ENCODE results near the gene ETV3L. TPM values are rescaled to one million over a fixed set of nuclear protein-coding genes. Genes with fewer than 3 reads are reported as not detected.
"Not testable (repeated sequence)": the region's sequence is repeated elsewhere in the genome, so short reads cannot be mapped to it uniquely, and the experiment has no call there.

ETV3L gene
- polyA plus RNA-seq, 4 donors, result not detected

DNA sequence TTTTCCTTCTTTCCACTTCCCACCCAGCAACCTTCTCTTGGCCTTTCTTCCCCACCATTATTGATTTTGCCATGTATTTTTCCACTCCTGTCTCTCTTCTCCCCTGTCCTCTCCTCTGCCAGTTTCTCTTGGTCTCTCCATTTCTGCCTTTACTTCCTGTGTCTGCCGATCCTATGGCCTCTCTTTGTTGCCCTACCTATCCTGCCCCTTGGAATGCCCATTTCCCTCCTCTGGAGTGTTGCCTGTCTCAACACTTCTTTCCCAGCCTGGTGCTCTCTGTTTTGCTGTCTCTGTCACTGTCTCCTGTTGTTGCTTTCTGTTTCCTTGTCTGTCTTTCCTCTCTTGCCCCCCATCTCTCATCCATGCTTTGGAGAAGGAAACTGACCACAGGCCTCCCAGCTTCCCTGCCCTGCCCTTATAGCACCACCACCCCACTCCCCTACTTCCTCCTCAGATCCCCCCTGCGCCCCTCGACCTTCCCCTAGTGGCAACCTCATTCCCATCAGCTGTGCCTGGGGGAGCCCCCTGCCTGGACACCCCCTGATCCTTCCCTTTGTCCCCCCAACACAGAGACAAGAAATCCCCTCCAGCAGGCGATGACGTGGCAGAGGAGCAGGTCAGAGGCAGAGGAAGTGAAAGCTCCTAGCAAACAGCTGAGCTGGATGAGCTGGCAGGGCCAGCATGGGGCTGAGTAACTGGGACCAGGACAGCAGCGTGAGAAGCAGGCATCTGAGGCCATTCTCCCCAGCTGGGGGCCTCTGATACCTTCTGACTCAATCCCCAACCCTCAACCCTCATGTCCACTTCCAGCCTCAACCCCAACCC, 6.6 kb upstream of the ETV3L start:
- H3K27me3 ChIP-seq (ENCODE audit: control insufficient read depth in 3 of 3, insufficient read depth in 3 of 3, low read length in 3 of 3), result peaks cover 0 to 67% (median 6%) of the 10 kb centered on the region in 3 donors

DNA sequence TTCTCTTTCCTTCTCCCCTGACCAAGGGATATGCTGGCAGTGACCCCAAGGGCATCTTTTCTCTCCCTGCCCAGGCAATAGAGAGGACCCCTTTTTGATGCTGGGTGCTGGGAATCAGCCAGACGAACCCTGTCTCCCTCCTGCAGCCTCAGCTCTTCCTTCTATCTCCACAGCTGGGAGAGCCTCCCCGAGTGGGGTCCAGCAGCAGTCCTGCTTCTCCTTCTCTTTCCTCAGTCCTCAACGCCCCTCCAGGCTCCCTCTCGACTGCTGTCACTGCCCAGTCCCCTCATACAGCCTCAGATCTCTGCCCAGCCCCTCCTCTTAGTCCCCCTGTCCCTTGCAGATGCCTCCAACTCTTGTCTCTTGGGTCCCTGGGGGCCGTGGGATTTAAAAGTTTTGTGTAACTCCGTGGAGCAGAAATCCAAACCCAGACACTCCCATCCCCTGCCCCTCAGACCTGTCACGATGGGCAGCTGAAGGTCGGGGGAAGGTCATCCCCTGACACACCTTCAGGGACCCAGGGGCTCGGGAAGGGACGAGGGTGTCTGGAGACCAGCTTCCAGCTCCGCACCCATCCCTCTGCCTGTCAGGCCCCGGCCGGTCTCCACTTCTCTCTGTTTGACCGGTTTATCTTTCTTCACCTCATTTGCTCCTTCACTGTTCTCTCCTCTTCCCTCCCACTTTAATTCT, 5.8 kb upstream of the ETV3L start:
- Histone ChIP-seq H3K4me3 (ENCODE audit: low read depth in 1 of 3, low read length in 3 of 3) (no peak overlapping the region), H3K9me3 (ENCODE audit: control insufficient read depth in 2 of 2, insufficient read depth in 1 of 2, low read depth in 1 of 2, low read length in 1 of 2) (no peaks in the 10 kb centered on the region), H3K4me1 (ENCODE audit: control insufficient read depth in 3 of 3, insufficient read depth in 2 of 3, low read depth in 1 of 3, low read length in 2 of 3) (no peaks in the 10 kb centered on the region), H3K36me3 (ENCODE audit: control insufficient read depth in 3 of 3, insufficient read depth in 2 of 3, low read depth in 1 of 3, low read length in 3 of 3) (no peaks in the 10 kb centered on the region), H3K27ac (ENCODE audit: low read depth in 1 of 3, low read length in 2 of 3) (no peak overlapping the region), H3K27me3 (ENCODE audit: control insufficient read depth in 3 of 3, insufficient read depth in 3 of 3, low read length in 3 of 3) (peaks cover 0 to 60% (median 6%) of the 10 kb centered on the region in 3 donors)
- DNase-seq (no peak), FAIRE-seq (no peak)
- WGBS, 3 donors, result 54 to 65% (median 62%) methylated on average over 14 of the region's 14 CpGs

More for the DNA sequence above, 6.6 kb upstream of the ETV3L start:
- Histone ChIP-seq H3K4me1 (ENCODE audit: control insufficient read depth in 3 of 3, insufficient read depth in 2 of 3, low read depth in 1 of 3, low read length in 2 of 3) (no peaks in the 10 kb centered on the region), H3K27ac (ENCODE audit: low read depth in 1 of 3, low read length in 2 of 3) (no peak overlapping the region), H3K9me3 (ENCODE audit: control insufficient read depth in 2 of 2, insufficient read depth in 1 of 2, low read depth in 1 of 2, low read length in 1 of 2) (no peaks in the 10 kb centered on the region), H3K4me3 (ENCODE audit: low read depth in 1 of 3, low read length in 3 of 3) (no peak overlapping the region), H3K36me3 (ENCODE audit: control insufficient read depth in 3 of 3, insufficient read depth in 2 of 3, low read depth in 1 of 3, low read length in 3 of 3) (no peaks in the 10 kb centered on the region)
- WGBS, 3 donors, result 41 to 46% (median 43%) methylated on average over 6 of the region's 6 CpGs
- FAIRE-seq (no peak), DNase-seq (no peak)

DNA sequence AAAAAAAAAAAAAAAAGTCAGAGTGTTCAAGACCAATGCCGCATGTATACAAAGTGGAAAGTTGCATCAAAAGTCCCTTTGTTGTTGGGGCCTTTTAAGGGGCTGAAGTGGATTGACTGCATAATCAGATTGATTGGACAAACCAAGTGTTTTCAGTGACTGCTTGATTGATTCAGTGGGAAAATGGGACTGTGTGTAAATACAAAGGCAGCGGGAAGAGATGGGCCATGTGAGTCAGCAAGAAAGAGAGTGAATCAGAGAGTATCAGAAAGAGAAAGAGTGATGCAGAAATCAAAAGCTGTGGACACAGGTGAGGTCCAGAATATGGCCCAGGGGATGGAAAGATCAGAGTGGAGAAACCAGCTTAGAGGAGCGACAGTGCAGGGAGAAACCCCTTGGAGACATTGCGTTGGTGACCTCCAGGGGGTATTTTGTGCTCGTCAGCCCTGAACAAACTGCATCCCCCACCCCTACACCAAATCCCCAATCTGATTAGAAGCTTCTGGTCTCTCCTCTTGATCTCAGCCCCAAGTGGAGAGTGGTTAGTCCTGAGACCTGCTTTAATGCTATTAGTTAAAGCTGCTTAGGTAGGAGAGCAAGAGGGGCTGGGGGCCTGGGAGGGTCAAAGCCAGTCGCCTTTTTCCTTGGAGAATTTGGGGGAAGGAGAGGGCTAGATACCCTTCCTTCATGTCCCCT, 5.1 kb upstream of the ETV3L start:
- peaks cover 0 to 54% (median 6%) of the 10 kb centered on the region in 3 donors for H3K27me3 ChIP-seq (ENCODE audit: control insufficient read depth in 3 of 3, insufficient read depth in 3 of 3, low read length in 3 of 3)
- FAIRE-seq (no peak), DNase-seq (no peak)
- WGBS, 3 donors, result 77 to 83% (median 81%) methylated on average over 6 of the region's 6 CpGs
- H3K4me3 ChIP-seq (ENCODE audit: low read depth in 1 of 3, low read length in 3 of 3), result no peak overlapping the region
- no peak overlapping the region for H3K27ac ChIP-seq (ENCODE audit: low read depth in 1 of 3, low read length in 2 of 3)
- no peaks in the 10 kb centered on the region for H3K36me3 ChIP-seq (ENCODE audit: control insufficient read depth in 3 of 3, insufficient read depth in 2 of 3, low read depth in 1 of 3, low read length in 3 of 3)
- no peaks in the 10 kb centered on the region for H3K9me3 ChIP-seq (ENCODE audit: control insufficient read depth in 2 of 2, insufficient read depth in 1 of 2, low read depth in 1 of 2, low read length in 1 of 2)
- H3K4me1 ChIP-seq (ENCODE audit: control insufficient read depth in 3 of 3, insufficient read depth in 2 of 3, low read depth in 1 of 3, low read length in 2 of 3), result no peaks in the 10 kb centered on the region

DNA sequence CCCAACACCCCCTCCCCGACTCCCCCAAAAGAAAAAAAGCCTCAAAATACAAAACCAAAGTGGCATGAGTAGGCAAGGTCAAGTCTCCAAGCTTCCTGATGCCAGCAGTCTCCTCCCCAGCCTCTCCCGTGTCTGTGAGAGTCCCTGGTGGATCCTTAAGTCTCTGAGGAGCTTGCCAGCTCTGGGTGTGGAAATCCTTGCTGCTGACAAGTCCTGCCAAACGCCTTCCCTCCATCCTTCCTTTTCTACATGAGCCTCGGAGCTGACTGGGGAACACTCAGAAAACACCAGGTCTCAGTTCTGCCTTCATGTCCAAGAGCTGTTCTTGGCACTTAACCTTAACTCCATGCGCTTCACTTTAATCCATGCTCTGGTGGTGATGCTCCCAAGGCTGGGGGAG, 3.7 kb upstream of the ETV3L start:
- H3K27me3 ChIP-seq (ENCODE audit: control insufficient read depth in 3 of 3, insufficient read depth in 3 of 3, low read length in 3 of 3), result peaks cover 0 to 42% (median 6%) of the 10 kb centered on the region in 3 donors
- DNase-seq (no peak), FAIRE-seq (no peak)
- no peak overlapping the region for H3K27ac ChIP-seq (ENCODE audit: low read depth in 1 of 3, low read length in 2 of 3)
- H3K4me3 ChIP-seq (ENCODE audit: low read depth in 1 of 3, low read length in 3 of 3), result no peak overlapping the region
- WGBS, 3 donors, result 61 to 62% (median 61%) methylated on average over 5 of the region's 5 CpGs
- H3K4me1 ChIP-seq (ENCODE audit: control insufficient read depth in 3 of 3, insufficient read depth in 2 of 3, low read depth in 1 of 3, low read length in 2 of 3), result no peaks in the 10 kb centered on the region
- H3K36me3 ChIP-seq (ENCODE audit: control insufficient read depth in 3 of 3, insufficient read depth in 2 of 3, low read depth in 1 of 3, low read length in 3 of 3), result no peaks in the 10 kb centered on the region
- no peaks in the 10 kb centered on the region for H3K9me3 ChIP-seq (ENCODE audit: control insufficient read depth in 2 of 2, insufficient read depth in 1 of 2, low read depth in 1 of 2, low read length in 1 of 2)

DNA sequence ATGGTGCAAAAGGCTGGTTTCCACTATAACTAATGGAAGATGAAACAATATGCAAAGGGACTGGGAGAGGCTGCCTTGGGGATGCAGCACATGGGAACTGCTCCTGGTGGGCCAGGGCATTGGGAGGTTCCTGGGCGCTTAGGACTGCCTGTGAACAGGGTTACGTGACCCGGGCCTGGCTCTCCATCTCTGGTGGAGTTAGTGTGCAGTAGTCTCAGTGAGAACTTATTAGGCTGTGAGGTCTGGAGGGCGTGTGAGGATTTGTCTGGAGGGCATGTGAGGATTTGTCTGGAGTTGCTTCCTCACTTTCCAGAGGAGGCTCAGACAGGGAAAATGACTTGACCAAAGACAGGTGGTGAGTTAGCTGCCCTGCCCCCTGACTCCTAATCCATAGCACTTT, 1.5 kb upstream of the ETV3L start:
- no peaks in the 10 kb centered on the region for H3K4me1 ChIP-seq (ENCODE audit: control insufficient read depth in 3 of 3, insufficient read depth in 2 of 3, low read depth in 1 of 3, low read length in 2 of 3)
- H3K4me3 ChIP-seq (ENCODE audit: low read depth in 1 of 3, low read length in 3 of 3), result no peak overlapping the region
- FAIRE-seq (no peak), DNase-seq (no peak)
- peaks cover 0 to 21% (median 0%) of the 10 kb centered on the region in 3 donors for H3K27me3 ChIP-seq (ENCODE audit: control insufficient read depth in 3 of 3, insufficient read depth in 3 of 3, low read length in 3 of 3)
- no peaks in the 10 kb centered on the region for H3K36me3 ChIP-seq (ENCODE audit: control insufficient read depth in 3 of 3, insufficient read depth in 2 of 3, low read depth in 1 of 3, low read length in 3 of 3)
- no peak overlapping the region for H3K27ac ChIP-seq (ENCODE audit: low read depth in 1 of 3, low read length in 2 of 3)
- H3K9me3 ChIP-seq (ENCODE audit: control insufficient read depth in 2 of 2, insufficient read depth in 1 of 2, low read depth in 1 of 2, low read length in 1 of 2), result no peaks in the 10 kb centered on the region
- WGBS, 3 donors, result 85 to 92% (median 90%) methylated on average over 4 of the region's 4 CpGs

DNA sequence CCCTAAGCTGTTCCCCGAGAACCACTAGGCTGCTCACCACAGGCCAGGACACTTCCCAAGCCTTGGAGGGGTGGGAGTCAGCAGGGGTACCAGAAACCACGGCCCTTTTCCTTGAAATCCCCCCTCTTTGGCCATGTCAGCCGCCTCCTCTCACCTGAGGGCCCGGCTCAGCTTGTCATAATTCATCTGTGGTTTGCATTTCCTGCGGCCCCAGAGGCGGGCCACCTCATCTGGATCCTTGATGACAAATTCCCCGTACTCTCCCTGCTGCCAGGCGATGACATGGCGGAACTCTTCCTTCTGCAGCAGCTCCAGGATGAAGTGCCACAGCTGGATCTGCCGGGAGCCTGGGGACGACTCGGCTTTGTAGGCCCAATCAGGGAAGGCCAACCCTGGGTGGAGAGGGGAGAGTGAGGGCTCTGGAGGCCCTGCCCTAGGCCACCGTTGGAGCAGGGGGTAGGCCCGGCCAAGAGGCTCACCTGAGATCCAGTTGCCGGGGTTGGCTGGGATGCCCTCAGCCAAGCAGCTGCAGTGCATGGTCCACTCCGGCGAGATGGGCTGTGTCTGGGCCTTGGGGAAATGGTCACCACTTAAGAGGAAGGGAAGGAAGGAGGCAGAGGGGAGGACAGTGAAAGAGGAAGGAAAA, 498 bp downstream of the ETV3L start:
- H3K4me1 ChIP-seq (ENCODE audit: control insufficient read depth in 3 of 3, insufficient read depth in 2 of 3, low read depth in 1 of 3, low read length in 2 of 3); H3K27ac ChIP-seq (ENCODE audit: low read depth in 1 of 3, low read length in 2 of 3); DNase-seq; FAIRE-seq; H3K4me3 ChIP-seq (ENCODE audit: low read depth in 1 of 3, low read length in 3 of 3); H3K27me3 ChIP-seq (ENCODE audit: control insufficient read depth in 3 of 3, insufficient read depth in 3 of 3, low read length in 3 of 3); H3K9me3 ChIP-seq (ENCODE audit: control insufficient read depth in 2 of 2, insufficient read depth in 1 of 2, low read depth in 1 of 2, low read length in 1 of 2); H3K36me3 ChIP-seq (ENCODE audit: control insufficient read depth in 3 of 3, insufficient read depth in 2 of 3, low read depth in 1 of 3, low read length in 3 of 3): not testable (repeated sequence)
- 76 to 90% (median 79%) methylated on average over 13 to 16 of the region's 17 CpGs for WGBS, 3 donors

DNA sequence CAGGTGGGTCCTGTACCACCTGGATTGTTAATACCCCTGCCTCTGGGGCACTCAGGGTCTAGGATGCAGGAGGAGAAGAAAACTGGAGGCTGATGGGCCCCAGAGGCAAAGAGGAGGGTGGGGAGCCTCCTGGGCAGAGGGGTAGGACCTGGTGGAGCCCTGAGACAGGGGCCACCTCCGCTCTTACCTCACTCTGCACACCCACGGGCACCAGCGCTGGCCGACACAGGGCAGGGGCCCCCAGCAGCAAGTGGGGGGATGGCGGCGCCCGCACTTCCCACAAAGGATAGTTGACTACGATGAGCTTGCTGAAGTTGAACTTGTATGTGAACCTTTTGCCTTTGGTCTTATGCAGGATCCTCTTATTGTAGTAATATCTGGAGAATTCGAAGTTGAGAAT, 1.1 kb downstream of the ETV3L start:
- DNase-seq (no peak), FAIRE-seq (no peak)
- Histone ChIP-seq H3K27me3 (ENCODE audit: control insufficient read depth in 3 of 3, insufficient read depth in 3 of 3, low read length in 3 of 3) (peaks cover 0 to 5% (median 0%) of the 10 kb centered on the region in 3 donors), H3K4me3 (ENCODE audit: low read depth in 1 of 3, low read length in 3 of 3) (no peak overlapping the region), H3K27ac (ENCODE audit: low read depth in 1 of 3, low read length in 2 of 3) (no peak overlapping the region), H3K4me1 (ENCODE audit: control insufficient read depth in 3 of 3, insufficient read depth in 2 of 3, low read depth in 1 of 3, low read length in 2 of 3) (no peaks in the 10 kb centered on the region), H3K36me3 (ENCODE audit: control insufficient read depth in 3 of 3, insufficient read depth in 2 of 3, low read depth in 1 of 3, low read length in 3 of 3) (no peaks in the 10 kb centered on the region), H3K9me3 (ENCODE audit: control insufficient read depth in 2 of 2, insufficient read depth in 1 of 2, low read depth in 1 of 2, low read length in 1 of 2) (no peaks in the 10 kb centered on the region)
- 87 to 93% (median 93%) methylated on average over 9 of the region's 9 CpGs for WGBS, 3 donors

DNA sequence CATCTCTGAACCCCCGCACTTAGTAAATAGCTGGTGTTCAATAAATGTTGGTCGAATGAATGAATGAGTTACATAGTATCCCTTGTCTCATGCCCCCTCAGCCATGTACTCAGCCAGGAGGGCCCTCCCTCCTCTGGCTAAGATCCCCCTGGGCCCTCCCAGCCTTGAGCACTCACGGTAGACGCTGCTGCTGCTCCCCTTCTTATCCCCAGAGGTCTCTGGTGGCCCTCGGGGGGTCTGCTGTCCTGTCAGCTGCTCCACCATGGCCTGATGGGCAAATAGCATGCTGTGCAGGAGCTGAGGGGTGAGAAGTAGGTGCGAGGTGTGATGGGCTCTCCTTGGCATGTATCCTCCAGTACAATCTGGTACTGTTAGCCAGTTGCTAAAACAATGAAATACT, 1.9 kb downstream of the ETV3L start:
- H3K9me3 ChIP-seq (ENCODE audit: control insufficient read depth in 2 of 2, insufficient read depth in 1 of 2, low read depth in 1 of 2, low read length in 1 of 2), result no peaks in the 10 kb centered on the region
- DNase-seq, result no peak
- peaks cover 0 to 2% (median 0%) of the 10 kb centered on the region in 3 donors for H3K27me3 ChIP-seq (ENCODE audit: control insufficient read depth in 3 of 3, insufficient read depth in 3 of 3, low read length in 3 of 3)
- no peaks in the 10 kb centered on the region for H3K36me3 ChIP-seq (ENCODE audit: control insufficient read depth in 3 of 3, insufficient read depth in 2 of 3, low read depth in 1 of 3, low read length in 3 of 3)
- H3K27ac ChIP-seq (ENCODE audit: low read depth in 1 of 3, low read length in 2 of 3), result no peak overlapping the region
- WGBS, 3 donors, result 76 to 81% (median 76%) methylated on average over 6 of the region's 6 CpGs
- no peak for FAIRE-seq
- H3K4me1 ChIP-seq (ENCODE audit: control insufficient read depth in 3 of 3, insufficient read depth in 2 of 3, low read depth in 1 of 3, low read length in 2 of 3), result no peaks in the 10 kb centered on the region
- no peak overlapping the region for H3K4me3 ChIP-seq (ENCODE audit: low read depth in 1 of 3, low read length in 3 of 3)
